ENCODE data around the gene ADAMTS17.
"Not testable (repeated sequence)": the region's sequence is repeated elsewhere in the genome, so short reads cannot be mapped to it uniquely, and the experiment has no call there.

ADAMTS17 gene

GRCh38 chr15:99983171-99983885 lies 358.4 kb downstream of the ADAMTS17 start:
- DNase-seq: no peak

GRCh38 chr15:99982662-99983061 lies 359.1 kb downstream of the ADAMTS17 start:
- DNase-seq: no peak

GRCh38 chr15:99981839-99982658 lies 359.7 kb downstream of the ADAMTS17 start:
- no peak for DNase-seq

GRCh38 chr15:99981191-99981647 lies 360.6 kb downstream of the ADAMTS17 start:
- no peak for DNase-seq

GRCh38 chr15:99980752-99981151 lies 361.0 kb downstream of the ADAMTS17 start:
- no peak for DNase-seq

- DNase-seq: not testable (repeated sequence)
These were observed 361.9 kb downstream of the ADAMTS17 start for GRCh38 chr15:99979886-99980285.

GRCh38 chr15:99979371-99979770 lies 362.4 kb downstream of the ADAMTS17 start:
- DNase-seq: no peak

GRCh38 chr15:99978426-99978825 lies 363.3 kb downstream of the ADAMTS17 start:
- no peak for DNase-seq

GRCh38 chr15:99977929-99978328 lies 363.8 kb downstream of the ADAMTS17 start:
- DNase-seq: no peak

- DNase-seq: no peak
These were observed 364.9 kb downstream of the ADAMTS17 start for GRCh38 chr15:99976811-99977271.

GRCh38 chr15:99976000-99976399 lies 365.8 kb downstream of the ADAMTS17 start:
- DNase-seq: no peak

GRCh38 chr15:99974246-99974645 lies 367.5 kb downstream of the ADAMTS17 start:
- DNase-seq: no peak

GRCh38 chr15:99973351-99973750 lies 368.4 kb downstream of the ADAMTS17 start:
- no peak for DNase-seq

- no peak for DNase-seq
These were observed 370.8 kb downstream of the ADAMTS17 start for GRCh38 chr15:99970891-99971430.

GRCh38 chr15:99969261-99969920 lies 372.4 kb downstream of the ADAMTS17 start:
- no peak for DNase-seq

- no peak for DNase-seq
These were observed 373.9 kb downstream of the ADAMTS17 start for GRCh38 chr15:99967841-99968371.

GRCh38 chr15:99966815-99967214 lies 375.0 kb downstream of the ADAMTS17 start:
- DNase-seq: no peak

- no peak for DNase-seq
These were observed 376.4 kb downstream of the ADAMTS17 start for GRCh38 chr15:99965376-99965775.

- DNase-seq: no peak
These were observed 377.8 kb downstream of the ADAMTS17 start for GRCh38 chr15:99963976-99964375.

- DNase-seq: no peak
These were observed 378.5 kb downstream of the ADAMTS17 start for GRCh38 chr15:99963096-99963825.

GRCh38 chr15:99962006-99962561 lies 379.7 kb downstream of the ADAMTS17 start:
- DNase-seq: no peak

- DNase-seq: no peak
These were observed 380.7 kb downstream of the ADAMTS17 start for GRCh38 chr15:99961011-99961441.

All from CD4-positive, alpha-beta T cell treated with Interleukin-1 beta for 1 hour (primary cell).